Thyroid gland (tissue), 4 donors: ENCODE data around the gene SCYL1. TPM values are rescaled to one million over a fixed set of nuclear protein-coding genes. Genes with fewer than 3 reads are reported as not detected.

ENCODE experiments used
- DNase-seq, 2 donors: peaks; one replicate each; pipeline ENCODE4 v3.0.0-alpha.2; 2019
- H3K27ac ChIP-seq, 3 donors: fragments of 200-600 bp; sonication (generic); 1 replicate in 2 of 3; 2 replicates in 1 of 3; pipeline ENCODE4 v1.5.1; 2016 to 2019; ENCODE audit warnings: mild to moderate bottlenecking in 1 of 3, moderate library complexity in 1 of 3
- H3K27me3 ChIP-seq: fragments of 200-600 bp; sonication (generic); one replicate; pipeline ENCODE4 v1.5.1; 2019
- H3K36me3 ChIP-seq, 2 donors: fragments of 200-600 bp; sonication (generic); one replicate each; pipeline ENCODE4 v1.5.1; 2016 to 2019
- H3K4me1 ChIP-seq, 2 donors: fragments of 200-600 bp; sonication (generic); one replicate each; pipeline ENCODE4 v1.5.1; 2017 to 2019
- H3K4me3 ChIP-seq, 3 donors: fragments of 200-600 bp; sonication (generic); replicated peaks in 1 of 3; 1 replicate in 2 of 3; 2 replicates in 1 of 3; pipeline ENCODE4 v1.5.1; 2016; ENCODE audit warnings: mild to moderate bottlenecking in 1 of 3
- H3K9me3 ChIP-seq: fragments of 200-600 bp; sonication (generic); one replicate; pipeline ENCODE4 v1.5.1; 2017
- POLR2A ChIP-seq, 2 donors: fragments of 450-650 bp; IDR thresholded peaks; one replicate each; pipeline ENCODE4 v1.6.1; 2017; ENCODE audit warnings: antibody characterized with exemption in 2 of 2, mild to moderate bottlenecking in 2 of 2, moderate library complexity in 1 of 2
- WGBS, 2 donors: methylation state at CpG; one replicate each; pipeline ENCODE4 v1.1.5; 2017; 5-methylcytosine and 5-hydroxymethylcytosine counted together
- intact Hi-C: fragments of 100-400 bp; cut with DNase I; formaldehyde crosslinking; loops from one replicate; pipeline ENCODE4 v1.15.1; 2023
- total RNA-seq, 4 donors: library from RNA; depleted of rRNA; stranded (reverse); fragments of >200 nt; gene quantifications; one replicate each; pipeline ENCODE4 v1.2.3, GENCODE V29; 2016
- TF ChIP-seq, protein P1 (sequence below), 6 experiments: fragments of 200-600 bp in 3 of 6; fragments of 450-650 bp in 3 of 6; sonication (generic) in 3 of 6; IDR thresholded peaks; one replicate each; pipeline ENCODE4 v1.5.1; 2016 to 2019; ENCODE audit warnings: antibody characterized with exemption in 6 of 6, mild to moderate bottlenecking in 2 of 6, inconsistent platforms in 1 of 6, moderate library complexity in 1 of 6

The SCYL1 gene
- total RNA-seq, 4 donors from 2014 or later = 99.8 to 122 (median 116) TPM

DNA sequence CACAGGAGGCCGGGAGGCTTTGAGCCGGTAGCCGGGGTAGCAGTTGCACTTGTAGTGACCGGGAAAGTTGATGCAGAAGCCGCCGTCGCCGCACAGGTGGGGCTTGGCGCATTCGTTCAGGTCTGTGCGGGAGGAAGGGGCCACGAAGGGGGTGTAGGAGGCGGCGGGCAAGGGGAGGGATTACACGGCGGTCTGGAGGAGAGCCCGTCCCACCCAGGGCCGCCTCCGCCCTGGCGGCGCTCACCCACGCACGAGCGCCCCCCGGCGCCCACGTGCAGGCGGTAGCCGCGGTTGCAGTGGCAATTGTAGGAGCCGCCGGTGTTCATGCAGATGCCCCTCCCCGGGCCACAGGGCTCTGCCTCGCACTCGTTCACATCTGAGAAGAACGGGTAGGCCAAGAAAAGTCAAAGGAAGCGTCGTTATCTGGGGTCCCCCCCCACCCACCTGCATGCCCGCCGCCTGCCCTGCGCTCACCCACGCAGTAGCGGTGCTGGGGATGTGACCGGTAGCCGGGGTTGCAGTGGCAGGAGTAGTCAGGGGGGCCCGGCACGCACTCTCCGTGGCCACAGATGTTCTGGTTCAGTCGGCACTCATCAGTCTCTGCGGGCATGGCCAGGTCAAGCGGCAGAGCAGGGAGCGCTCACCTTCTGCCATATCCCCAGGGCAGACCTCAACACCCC, 22.7 kb downstream of the SCYL1 start:
- no peaks in the 10 kb centered on the region for H3K27me3 ChIP-seq
- H3K36me3 ChIP-seq = no peaks in the 10 kb centered on the region
- no peak overlapping the region for H3K4me3 ChIP-seq
- H3K4me1 ChIP-seq = peaks cover 4 to 40% of the 10 kb centered on the region in 2 donors
- no peaks in the 10 kb centered on the region for H3K9me3 ChIP-seq
- H3K27ac ChIP-seq = no peak overlapping the region
- WGBS, 2 donors = 79 to 81% methylated on average over 43 to 50 of the region's 52 CpGs
- TF ChIP-seq POLR2A (IDR thresholded peaks at IDR 0.05) = no peak
- TF ChIP-seq, protein P1, sequence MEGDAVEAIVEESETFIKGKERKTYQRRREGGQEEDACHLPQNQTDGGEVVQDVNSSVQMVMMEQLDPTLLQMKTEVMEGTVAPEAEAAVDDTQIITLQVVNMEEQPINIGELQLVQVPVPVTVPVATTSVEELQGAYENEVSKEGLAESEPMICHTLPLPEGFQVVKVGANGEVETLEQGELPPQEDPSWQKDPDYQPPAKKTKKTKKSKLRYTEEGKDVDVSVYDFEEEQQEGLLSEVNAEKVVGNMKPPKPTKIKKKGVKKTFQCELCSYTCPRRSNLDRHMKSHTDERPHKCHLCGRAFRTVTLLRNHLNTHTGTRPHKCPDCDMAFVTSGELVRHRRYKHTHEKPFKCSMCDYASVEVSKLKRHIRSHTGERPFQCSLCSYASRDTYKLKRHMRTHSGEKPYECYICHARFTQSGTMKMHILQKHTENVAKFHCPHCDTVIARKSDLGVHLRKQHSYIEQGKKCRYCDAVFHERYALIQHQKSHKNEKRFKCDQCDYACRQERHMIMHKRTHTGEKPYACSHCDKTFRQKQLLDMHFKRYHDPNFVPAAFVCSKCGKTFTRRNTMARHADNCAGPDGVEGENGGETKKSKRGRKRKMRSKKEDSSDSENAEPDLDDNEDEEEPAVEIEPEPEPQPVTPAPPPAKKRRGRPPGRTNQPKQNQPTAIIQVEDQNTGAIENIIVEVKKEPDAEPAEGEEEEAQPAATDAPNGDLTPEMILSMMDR (IDR thresholded peaks at IDR 0.05) = no peak
- no peak for DNase-seq
- intact Hi-C loops = no loop called here

GRCh38 chr11:65548395-65548794, 23.5 kb downstream of the SCYL1 start:
- no peak overlapping the region for H3K4me3 ChIP-seq
- no peaks in the 10 kb centered on the region for H3K36me3 ChIP-seq
- H3K9me3 ChIP-seq = no peaks in the 10 kb centered on the region
- H3K4me1 ChIP-seq = peaks cover 4 to 41% of the 10 kb centered on the region in 2 donors
- TF ChIP-seq POLR2A (IDR thresholded peaks at IDR 0.05) = no peak
- TF ChIP-seq, protein P1 (IDR thresholded peaks at IDR 0.05) = no peak
- intact Hi-C loops = no loop called here
- no peak for DNase-seq
- no peaks in the 10 kb centered on the region for H3K27me3 ChIP-seq
- H3K27ac ChIP-seq = no peak overlapping the region
- WGBS, 2 donors = 94 to 99% methylated on average over 3 of the region's 3 CpGs

- Histone ChIP-seq H3K4me3 (no peak overlapping the region), H3K4me1 (peaks cover 4 to 43% of the 10 kb centered on the region in 2 donors), H3K27ac (no peak overlapping the region), H3K36me3 (no peaks in the 10 kb centered on the region), H3K9me3 (no peaks in the 10 kb centered on the region), H3K27me3 (no peaks in the 10 kb centered on the region)
- 61 to 83% methylated on average over 3 of the region's 3 CpGs for WGBS, 2 donors
- peak in 1 of 2 donors; percentile 43 for DNase-seq
- TF ChIP-seq POLR2A (IDR thresholded peaks at IDR 0.05) = no peak
- TF ChIP-seq, protein P1 (IDR thresholded peaks at IDR 0.05) = no peak
- intact Hi-C loops = no loop called here
Observed at GRCh38 chr11:65549096-65549495, 24.2 kb downstream of the SCYL1 start.

- Histone ChIP-seq H3K4me3 (no peak overlapping the region), H3K9me3 (no peaks in the 10 kb centered on the region), H3K36me3 (no peaks in the 10 kb centered on the region), H3K27me3 (no peaks in the 10 kb centered on the region), H3K4me1 (peaks cover 16 to 57% of the 10 kb centered on the region in 2 donors), H3K27ac (peak overlapping the region in 1 of 3 donors; percentile 32)
- DNase-seq = peak; percentile 69 to 83
- TF ChIP-seq, protein P1 (IDR thresholded peaks at IDR 0.05) = peak in 4 of 6 experiments; percentile 29 to 49 (median 35)
- TF ChIP-seq POLR2A (IDR thresholded peaks at IDR 0.05) = no peak
- 64 to 70% methylated on average over 7 to 8 of the region's 17 CpGs for WGBS, 2 donors
- intact Hi-C loops = no loop called here
Observed at GRCh38 chr11:65551572-65552387, 26.9 kb downstream of the SCYL1 start.
